Endodermal cell (in vitro differentiated cells): Measurements from ENCODE around the gene FEZF2. TPM values are rescaled to one million over a fixed set of nuclear protein-coding genes. Genes with fewer than 3 reads are reported as not detected.

Experiments
- DNase-seq: peaks from one replicate; pipeline ENCODE4 v3.0.0-alpha.2; 2017
- H3K27ac ChIP-seq: 2 replicates; pipeline ENCODE4 v1.5.1; 2013; ENCODE audit warnings: mild to moderate bottlenecking, low read depth, low read length, moderate library complexity
- H3K27me3 ChIP-seq: 2 replicates; pipeline ENCODE4 v1.6.1; 2013; ENCODE audit warnings: mild to moderate bottlenecking, low read length, moderate library complexity; ENCODE audit not compliant: insufficient read depth, control insufficient read depth, poor library complexity, severe bottlenecking
- H3K36me3 ChIP-seq: 2 replicates; pipeline ENCODE4 v1.7.0; 2013; ENCODE audit warnings: mild to moderate bottlenecking, low read length, moderate library complexity; ENCODE audit not compliant: control insufficient read depth, insufficient read depth
- H3K4me1 ChIP-seq: one replicate; pipeline ENCODE4 v1.7.0; 2013; ENCODE audit warnings: low read length; ENCODE audit not compliant: control insufficient read depth, insufficient read depth
- H3K4me3 ChIP-seq: 2 replicates; pipeline ENCODE4 v1.5.1; 2013; ENCODE audit warnings: mild to moderate bottlenecking, low read length, moderate library complexity
- H3K9ac ChIP-seq: 2 replicates; pipeline ENCODE4 v1.6.1; 2013; ENCODE audit warnings: mild to moderate bottlenecking, low read length, moderate library complexity; ENCODE audit not compliant: poor library complexity, severe bottlenecking; ENCODE audit errors: extremely low read depth
- H3K9me3 ChIP-seq: 2 replicates; pipeline ENCODE4 v1.6.1; 2013; ENCODE audit warnings: mild to moderate bottlenecking, low read length, moderate library complexity; ENCODE audit not compliant: control insufficient read depth
- H3K27ac Mint-ChIP-seq: 2 replicates; pipeline ENCODE4 v1.8.0; 2020; ENCODE audit warnings: mixed read lengths
- H3K27me3 Mint-ChIP-seq: 2 replicates; pipeline ENCODE4 v1.8.0; 2021; ENCODE audit warnings: mild to moderate bottlenecking, mixed read lengths; ENCODE audit not compliant: insufficient read depth
- H3K36me3 Mint-ChIP-seq: 2 replicates; pipeline ENCODE4 v1.8.0; 2020; ENCODE audit warnings: low read depth, mixed read lengths
- H3K4me1 Mint-ChIP-seq: 2 replicates; pipeline ENCODE4 v1.8.0; 2020; ENCODE audit warnings: mixed read lengths
- H3K4me3 Mint-ChIP-seq: 2 replicates; pipeline ENCODE4 v1.8.0; 2020; ENCODE audit warnings: mild to moderate bottlenecking, moderate library complexity, mixed read lengths
- H3K9me3 Mint-ChIP-seq: 2 replicates; pipeline ENCODE4 v1.8.0; 2020; ENCODE audit warnings: mild to moderate bottlenecking, mixed read lengths
- CTCF ChIP-seq: fragments of 200-600 bp; sonication (generic); conservative IDR thresholded peaks from 2 replicates; pipeline ENCODE4 v1.5.0; 2021; ENCODE audit warnings: antibody characterized with exemption, mild to moderate bottlenecking
- WGBS, 2 experiments: methylation state at CpG; one replicate each; pipeline versions ENCODE4 v1.1.5 to v1.1.7; 2013; ENCODE audit warnings: missing lambda C conversion rate in 2 of 2, mixed read lengths in 1 of 2; ENCODE audit not compliant: insufficient coverage in 1 of 2, insufficient read length in 1 of 2; 5-methylcytosine and 5-hydroxymethylcytosine counted together
- total RNA-seq, 2 donors: library from RNA; stranded (reverse); fragmentation: NEBNext Ultra II Directional in 1 of 2; extraction: Animal tissue kit (Norgen Biotek cat#: 25700) in 1 of 2; gene quantifications; 2 replicates in 1 of 2; 3 replicates in 1 of 2; pipeline ENCODE4 v1.2.1, GENCODE V29; 2021

The FEZF2 gene
- total RNA-seq, 2 donors from 2014 or later = not detected

GRCh38 chr3:62343755-62344154 is 29.6 kb downstream of the FEZF2 start:
- Mint-ChIP-seq H3K4me1 (peaks cover 4% of the 10 kb centered on the region), H3K27me3 (peaks cover 20% of the 10 kb centered on the region), H3K9me3 (no peaks in the 10 kb centered on the region), H3K36me3 (no peaks in the 10 kb centered on the region), H3K4me3 (no peak overlapping the region), H3K27ac (no peak overlapping the region)
- no peak overlapping the region for H3K9ac ChIP-seq
- TF ChIP-seq CTCF = no peak
- DNase-seq = no peak
- no peaks in the 10 kb centered on the region for H3K4me1 ChIP-seq
- peaks cover 4% of the 10 kb centered on the region for H3K27me3 ChIP-seq
- no peak overlapping the region for H3K27ac ChIP-seq
- no peaks in the 10 kb centered on the region for H3K36me3 ChIP-seq
- H3K9me3 ChIP-seq = no peaks in the 10 kb centered on the region
- no peak overlapping the region for H3K4me3 ChIP-seq
- 100% methylated on average over 1 of the region's 2 CpGs for WGBS, 2 experiments

GRCh38 chr3:62335196-62335595 is 38.2 kb downstream of the FEZF2 start:
- Histone ChIP-seq H3K9me3 (no peaks in the 10 kb centered on the region), H3K36me3 (no peaks in the 10 kb centered on the region), H3K27ac (no peak overlapping the region), H3K27me3 (no peaks in the 10 kb centered on the region), H3K4me1 (no peaks in the 10 kb centered on the region), H3K4me3 (no peak overlapping the region), H3K9ac (no peak overlapping the region)
- no peak for DNase-seq
- TF ChIP-seq CTCF = no peak
- peaks cover 3% of the 10 kb centered on the region for H3K27me3 Mint-ChIP-seq
- 82 to 89% methylated on average over 3 of the region's 3 CpGs for WGBS, 2 experiments
- H3K4me1 Mint-ChIP-seq = peaks cover 16% of the 10 kb centered on the region
- H3K9me3 Mint-ChIP-seq = no peaks in the 10 kb centered on the region
- H3K27ac Mint-ChIP-seq = no peak overlapping the region
- no peak overlapping the region for H3K4me3 Mint-ChIP-seq
- no peaks in the 10 kb centered on the region for H3K36me3 Mint-ChIP-seq

- Mint-ChIP-seq H3K36me3 (no peaks in the 10 kb centered on the region), H3K9me3 (no peaks in the 10 kb centered on the region), H3K27me3 (peaks cover 1% of the 10 kb centered on the region), H3K27ac (no peak overlapping the region), H3K4me3 (no peak overlapping the region), H3K4me1 (peaks cover 16% of the 10 kb centered on the region)
- Histone ChIP-seq H3K27ac (no peak overlapping the region), H3K36me3 (no peaks in the 10 kb centered on the region), H3K9ac (no peak overlapping the region), H3K27me3 (no peaks in the 10 kb centered on the region), H3K9me3 (no peaks in the 10 kb centered on the region), H3K4me1 (no peaks in the 10 kb centered on the region), H3K4me3 (no peak overlapping the region)
- DNase-seq = no peak
- TF ChIP-seq CTCF = peak; percentile 83
- WGBS, 2 experiments = 0 to 50% methylated on average over 1 to 2 of the region's 2 CpGs
Measured at GRCh38 chr3:62332835-62333244, 40.5 kb downstream of the FEZF2 start.
